Nephron (organoid): ENCODE measurements around the gene OR3A2.
"Not testable (repeated sequence)": the region's sequence is repeated elsewhere in the genome, so short reads cannot be mapped to it uniquely, and the experiment has no call there.

ENCODE experiments used
- H3K27ac Mint-ChIP-seq, 3 experiments: 2 replicates each; pipeline ENCODE4 v1.8.0; 2020; ENCODE audit warnings: mixed read lengths in 3 of 3, mild to moderate bottlenecking in 2 of 3, moderate library complexity in 1 of 3
- H3K27me3 Mint-ChIP-seq: 2 replicates; pipeline ENCODE4 v1.8.0; 2021; ENCODE audit warnings: low read depth, mild to moderate bottlenecking, moderate library complexity, mixed read lengths
- H3K36me3 Mint-ChIP-seq: 2 replicates; pipeline ENCODE4 v1.8.0; 2020; ENCODE audit warnings: low read depth, mixed read lengths
- H3K4me1 Mint-ChIP-seq: 2 replicates; pipeline ENCODE4 v1.8.0; 2020; ENCODE audit warnings: mixed read lengths
- H3K4me3 Mint-ChIP-seq, 3 experiments: 2 replicates each; pipeline ENCODE4 v1.8.0; 2020; ENCODE audit warnings: mild to moderate bottlenecking in 3 of 3, mixed read lengths in 3 of 3, moderate library complexity in 2 of 3
- H3K9me3 Mint-ChIP-seq: 2 replicates; pipeline ENCODE4 v1.8.0; 2020; ENCODE audit warnings: mixed read lengths
- TF ChIP-seq, protein P1 (sequence below), 3 experiments: fragments of 200-600 bp; sonication (generic); IDR thresholded peaks; one replicate each; pipeline ENCODE4 v1.5.0; 2021; ENCODE audit warnings: antibody characterized with exemption in 3 of 3; ENCODE audit not compliant: unreplicated experiment in 3 of 3

The OR3A2 gene

DNA sequence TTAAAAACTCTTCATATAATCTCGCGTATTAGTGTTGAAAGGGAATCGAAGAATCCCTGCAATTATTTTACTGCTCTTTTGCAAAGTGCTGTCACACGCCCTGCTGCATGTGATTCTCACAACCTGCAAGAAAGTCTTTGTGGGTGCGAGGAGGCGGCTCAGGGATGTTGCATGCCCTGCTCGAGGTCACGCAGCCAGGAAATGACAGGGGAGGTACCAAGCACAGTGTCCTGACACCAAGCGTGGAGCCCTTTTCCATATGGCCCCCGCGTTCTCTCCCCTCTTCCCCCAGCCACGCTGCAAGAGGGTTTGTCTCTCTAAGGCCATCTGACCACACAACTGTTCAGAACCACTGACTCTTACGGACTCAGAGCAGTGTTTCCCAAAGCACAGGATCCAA is 125.5 kb downstream of the OR3A2 start:
- Mint-ChIP-seq H3K36me3 (no peaks in the 10 kb centered on the region), H3K27me3 (no peaks in the 10 kb centered on the region), H3K4me3 (no peak overlapping the region), H3K4me1 (no peaks in the 10 kb centered on the region), H3K27ac (no peak overlapping the region), H3K9me3 (peaks cover 23% of the 10 kb centered on the region)
- TF ChIP-seq, protein P1, sequence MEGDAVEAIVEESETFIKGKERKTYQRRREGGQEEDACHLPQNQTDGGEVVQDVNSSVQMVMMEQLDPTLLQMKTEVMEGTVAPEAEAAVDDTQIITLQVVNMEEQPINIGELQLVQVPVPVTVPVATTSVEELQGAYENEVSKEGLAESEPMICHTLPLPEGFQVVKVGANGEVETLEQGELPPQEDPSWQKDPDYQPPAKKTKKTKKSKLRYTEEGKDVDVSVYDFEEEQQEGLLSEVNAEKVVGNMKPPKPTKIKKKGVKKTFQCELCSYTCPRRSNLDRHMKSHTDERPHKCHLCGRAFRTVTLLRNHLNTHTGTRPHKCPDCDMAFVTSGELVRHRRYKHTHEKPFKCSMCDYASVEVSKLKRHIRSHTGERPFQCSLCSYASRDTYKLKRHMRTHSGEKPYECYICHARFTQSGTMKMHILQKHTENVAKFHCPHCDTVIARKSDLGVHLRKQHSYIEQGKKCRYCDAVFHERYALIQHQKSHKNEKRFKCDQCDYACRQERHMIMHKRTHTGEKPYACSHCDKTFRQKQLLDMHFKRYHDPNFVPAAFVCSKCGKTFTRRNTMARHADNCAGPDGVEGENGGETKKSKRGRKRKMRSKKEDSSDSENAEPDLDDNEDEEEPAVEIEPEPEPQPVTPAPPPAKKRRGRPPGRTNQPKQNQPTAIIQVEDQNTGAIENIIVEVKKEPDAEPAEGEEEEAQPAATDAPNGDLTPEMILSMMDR (IDR thresholded peaks at IDR 0.05; ENCODE audit: unreplicated experiment in 3 of 3): no peak

DNA sequence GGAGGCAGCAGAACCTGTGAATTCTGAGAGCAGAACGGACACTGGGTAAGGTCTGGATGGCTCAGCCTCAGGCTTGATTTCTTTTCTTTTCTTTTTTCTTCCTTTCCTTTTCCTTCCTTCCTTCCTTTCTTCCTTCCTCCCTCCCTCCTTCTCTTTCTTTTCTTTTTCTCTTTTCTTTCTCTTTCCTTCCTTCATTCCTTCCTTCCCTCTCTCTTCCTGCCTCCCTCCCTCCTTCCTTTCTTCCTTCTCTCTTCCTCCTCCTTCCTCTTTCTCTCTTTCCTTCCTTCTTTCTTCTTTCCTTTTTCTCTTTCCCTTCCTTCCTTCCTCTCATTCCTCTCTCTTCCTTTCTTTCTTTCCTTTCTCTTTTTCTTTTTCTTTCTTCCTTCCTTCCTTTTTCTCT is 125.9 kb downstream of the OR3A2 start:
- no peaks in the 10 kb centered on the region for H3K4me1 Mint-ChIP-seq
- H3K4me3 Mint-ChIP-seq: no peak overlapping the region

DNA sequence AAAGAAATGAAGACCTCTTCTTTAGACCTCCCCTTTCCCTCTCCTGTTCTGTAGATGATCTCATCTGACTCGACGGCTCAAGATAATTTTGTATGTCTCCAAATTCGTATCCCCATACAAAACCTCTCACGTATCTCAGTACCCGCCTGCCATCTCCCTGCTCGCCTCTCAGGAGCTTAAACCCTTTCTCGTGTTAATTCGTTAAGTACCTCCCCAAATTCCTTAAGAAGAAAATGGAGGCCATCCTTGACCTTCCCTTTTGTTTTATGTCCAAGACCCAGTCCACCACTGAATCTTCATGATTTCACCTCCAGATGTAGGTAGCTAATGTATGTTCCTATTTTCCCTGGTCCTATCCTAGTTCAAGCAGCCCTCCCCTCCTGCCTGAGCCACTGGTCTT is 129.5 kb downstream of the OR3A2 start:
- H3K27me3 Mint-ChIP-seq: peaks cover 6% of the 10 kb centered on the region
- TF ChIP-seq, protein P1 (IDR thresholded peaks at IDR 0.05; ENCODE audit: unreplicated experiment in 3 of 3): no peak
- no peaks in the 10 kb centered on the region for H3K4me1 Mint-ChIP-seq
- peaks cover 34% of the 10 kb centered on the region for H3K9me3 Mint-ChIP-seq
- H3K36me3 Mint-ChIP-seq: no peaks in the 10 kb centered on the region
- H3K4me3 Mint-ChIP-seq: no peak overlapping the region
- no peak overlapping the region for H3K27ac Mint-ChIP-seq

More for the DNA sequence above, 125.9 kb downstream of the OR3A2 start:
- H3K27ac Mint-ChIP-seq: no peak overlapping the region
- H3K27me3 Mint-ChIP-seq: no peaks in the 10 kb centered on the region
- H3K36me3 Mint-ChIP-seq: no peaks in the 10 kb centered on the region
- TF ChIP-seq, protein P1 (IDR thresholded peaks at IDR 0.05; ENCODE audit: unreplicated experiment in 3 of 3): no peak
- peaks cover 23% of the 10 kb centered on the region for H3K9me3 Mint-ChIP-seq

DNA sequence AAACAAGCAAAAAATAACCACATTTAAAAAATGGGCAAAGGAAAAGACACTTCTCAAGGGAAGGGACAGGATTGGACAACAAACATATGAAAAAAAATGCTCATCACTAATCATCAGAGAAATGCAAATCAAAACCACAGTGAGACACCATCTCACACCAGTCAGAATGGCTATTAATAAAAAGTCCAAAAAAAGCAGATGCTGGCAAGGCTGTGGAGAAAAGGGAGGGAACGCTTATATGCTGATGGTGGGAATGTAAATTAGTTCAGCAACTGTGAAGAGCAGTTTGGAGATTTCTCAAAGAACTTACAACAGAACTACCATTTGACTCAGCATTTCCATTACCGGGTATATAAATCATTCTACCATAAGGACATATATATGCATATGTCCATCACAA is 137.1 kb downstream of the OR3A2 start:
- not testable (repeated sequence) for H3K4me3 Mint-ChIP-seq, H3K9me3 Mint-ChIP-seq, H3K27me3 Mint-ChIP-seq, H3K4me1 Mint-ChIP-seq, H3K27ac Mint-ChIP-seq, H3K36me3 Mint-ChIP-seq

DNA sequence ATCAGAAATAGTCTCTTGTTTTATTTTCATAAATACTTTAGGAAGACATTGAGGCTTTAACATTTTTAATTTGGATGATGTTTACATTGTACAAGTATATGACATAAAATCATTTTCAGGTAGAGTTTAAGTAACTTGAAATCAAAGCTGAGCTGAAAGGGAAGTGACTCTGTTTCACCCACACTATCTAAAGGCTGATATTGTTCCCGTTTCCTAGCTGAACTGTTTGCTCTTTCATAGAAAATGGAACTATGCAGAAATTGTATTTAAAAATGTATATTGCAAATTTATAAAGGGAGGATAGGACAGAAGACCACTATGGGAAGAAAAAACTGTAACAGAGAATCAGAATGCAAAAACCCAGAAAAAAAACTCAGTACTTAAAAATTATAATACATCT is 141.3 kb downstream of the OR3A2 start:
- not testable (repeated sequence) for H3K36me3 Mint-ChIP-seq, H3K27me3 Mint-ChIP-seq, H3K4me1 Mint-ChIP-seq, H3K4me3 Mint-ChIP-seq, H3K27ac Mint-ChIP-seq, H3K9me3 Mint-ChIP-seq

DNA sequence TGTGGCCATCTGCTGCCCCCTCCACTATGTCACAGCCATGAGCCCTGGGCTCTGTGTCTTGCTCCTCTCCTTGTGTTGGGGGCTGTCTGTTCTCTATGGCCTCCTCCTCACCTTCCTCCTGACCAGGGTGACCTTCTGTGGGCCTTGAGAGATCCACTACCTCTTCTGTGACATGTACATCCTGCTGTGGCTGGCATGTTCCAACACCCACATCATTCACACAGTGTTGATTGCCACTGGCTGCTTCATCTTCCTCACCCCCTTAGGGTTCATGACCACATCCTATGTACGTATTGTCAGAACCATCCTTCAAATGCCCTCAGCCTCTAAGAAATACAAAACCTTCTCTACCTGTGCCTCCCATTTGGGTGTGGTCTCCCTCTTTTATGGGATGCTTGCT is 145.1 kb downstream of the OR3A2 start:
- not testable (repeated sequence) for H3K4me3 Mint-ChIP-seq, H3K9me3 Mint-ChIP-seq, H3K36me3 Mint-ChIP-seq

DNA sequence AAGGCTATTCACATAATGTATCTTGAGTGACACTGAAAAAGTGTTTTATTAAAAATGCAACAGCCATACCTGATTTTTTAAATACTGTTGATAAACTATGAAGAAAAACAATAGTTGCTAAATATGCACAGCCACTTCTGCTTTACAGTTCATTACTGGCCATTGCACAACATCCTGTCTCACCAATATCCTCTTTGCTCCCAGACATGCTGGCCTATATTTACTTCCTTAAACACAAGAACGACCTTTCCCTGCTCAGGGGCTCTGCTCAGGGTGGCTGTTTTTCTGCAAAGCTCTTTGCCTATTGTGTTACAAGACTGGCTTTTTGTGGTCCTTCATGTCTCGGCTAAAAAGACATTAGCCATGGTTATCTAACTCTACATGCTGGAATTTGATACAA is 147.4 kb downstream of the OR3A2 start:
- not testable (repeated sequence) for H3K27me3 Mint-ChIP-seq, H3K9me3 Mint-ChIP-seq, H3K27ac Mint-ChIP-seq, H3K36me3 Mint-ChIP-seq, H3K4me3 Mint-ChIP-seq, H3K4me1 Mint-ChIP-seq

More for the DNA sequence above, 145.1 kb downstream of the OR3A2 start:
- H3K27me3 Mint-ChIP-seq, H3K4me1 Mint-ChIP-seq, H3K27ac Mint-ChIP-seq: not testable (repeated sequence)

DNA sequence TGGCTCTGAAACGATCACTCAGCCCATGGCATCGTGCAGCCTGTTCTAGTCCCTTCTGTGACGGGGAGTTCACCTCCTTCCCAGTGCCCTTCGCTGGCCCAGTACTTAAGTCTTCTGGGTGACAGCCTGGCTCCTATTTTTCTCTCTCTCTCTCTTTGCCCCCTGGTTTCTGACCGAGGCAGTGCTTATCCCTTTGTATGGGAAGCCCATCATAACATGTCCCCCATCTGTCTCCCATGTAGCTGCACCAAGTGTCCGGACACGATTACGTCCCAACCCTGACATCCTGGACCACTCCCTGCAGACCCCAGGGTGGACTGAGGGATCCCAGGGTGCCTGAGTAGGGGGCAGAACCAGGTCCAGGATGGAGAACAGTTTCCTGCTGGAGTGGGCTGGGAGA is 153.8 kb downstream of the OR3A2 start:
- not testable (repeated sequence) for H3K36me3 Mint-ChIP-seq, H3K9me3 Mint-ChIP-seq, H3K27me3 Mint-ChIP-seq

More for the DNA sequence above, 153.8 kb downstream of the OR3A2 start:
- not testable (repeated sequence) for H3K4me1 Mint-ChIP-seq, H3K27ac Mint-ChIP-seq, H3K4me3 Mint-ChIP-seq
